HG03108 (cell line): ENCODE results near the gene IRX6.

Experiments
- ATAC-seq: cut with Tn5 transposase; IDR thresholded peaks from one replicate; pipeline ENCODE4 v1.9.1; 2021; ENCODE audit warnings: moderate library complexity; ENCODE audit not compliant: unreplicated experiment

The IRX6 gene

GRCh38 chr16:55322327-55322726 lies 1.7 kb upstream of the IRX6 start:
- ATAC-seq: no peak

GRCh38 chr16:55324285-55325079 lies 479 bp downstream of the IRX6 start:
- ATAC-seq: no peak

GRCh38 chr16:55325080-55325447 lies 1.1 kb downstream of the IRX6 start:
- ATAC-seq: no peak

- ATAC-seq: no peak
These were observed 1.6 kb downstream of the IRX6 start for GRCh38 chr16:55325458-55326109.

GRCh38 chr16:55326261-55327092 lies 2.5 kb downstream of the IRX6 start:
- no peak for ATAC-seq

GRCh38 chr16:55328611-55329569 lies 4.9 kb downstream of the IRX6 start:
- no peak for ATAC-seq

GRCh38 chr16:55329791-55330428 lies 5.9 kb downstream of the IRX6 start:
- no peak for ATAC-seq

GRCh38 chr16:55330781-55331647 lies 7.0 kb downstream of the IRX6 start:
- no peak for ATAC-seq

- ATAC-seq: no peak
These were observed 7.7 kb downstream of the IRX6 start for GRCh38 chr16:55331648-55332185.

- no peak for ATAC-seq
These were observed 9.7 kb downstream of the IRX6 start for GRCh38 chr16:55333684-55334083.

- no peak for ATAC-seq
These were observed 14.6 kb downstream of the IRX6 start for GRCh38 chr16:55338646-55339045.

GRCh38 chr16:55340445-55340844 lies 16.4 kb downstream of the IRX6 start:
- ATAC-seq: no peak

GRCh38 chr16:55341681-55342080 lies 17.7 kb downstream of the IRX6 start:
- ATAC-seq: no peak

- ATAC-seq: no peak
These were observed 22.5 kb downstream of the IRX6 start for GRCh38 chr16:55346475-55346874.

GRCh38 chr16:55349867-55350266 lies 25.9 kb downstream of the IRX6 start:
- no peak for ATAC-seq

GRCh38 chr16:55350984-55351383 lies 27.0 kb downstream of the IRX6 start:
- ATAC-seq: no peak

GRCh38 chr16:55351936-55352335 lies 27.9 kb downstream of the IRX6 start:
- no peak for ATAC-seq

GRCh38 chr16:55357241-55357640 lies 33.2 kb downstream of the IRX6 start:
- no peak for ATAC-seq

- no peak for ATAC-seq
These were observed 35.9 kb downstream of the IRX6 start for GRCh38 chr16:55359946-55360345.
